Testis (tissue), 2 donors: ENCODE data around the gene RSU1.

Source experiments
- POLR2A ChIP-seq: fragments of 450-650 bp; IDR thresholded peaks from one replicate; pipeline ENCODE4 v1.6.1; 2017; ENCODE audit warnings: antibody characterized with exemption, mild to moderate bottlenecking, moderate library complexity
- TF ChIP-seq, protein P1 (sequence below), 3 experiments: fragments of 450-650 bp in 2 of 3; fragments of 200-600 bp in 1 of 3; sonication (generic) in 1 of 3; IDR thresholded peaks; one replicate each; pipeline ENCODE4 v1.5.1; 2016 to 2019; ENCODE audit warnings: antibody characterized with exemption in 3 of 3, mild to moderate bottlenecking in 2 of 3, moderate library complexity in 1 of 3

DNA sequence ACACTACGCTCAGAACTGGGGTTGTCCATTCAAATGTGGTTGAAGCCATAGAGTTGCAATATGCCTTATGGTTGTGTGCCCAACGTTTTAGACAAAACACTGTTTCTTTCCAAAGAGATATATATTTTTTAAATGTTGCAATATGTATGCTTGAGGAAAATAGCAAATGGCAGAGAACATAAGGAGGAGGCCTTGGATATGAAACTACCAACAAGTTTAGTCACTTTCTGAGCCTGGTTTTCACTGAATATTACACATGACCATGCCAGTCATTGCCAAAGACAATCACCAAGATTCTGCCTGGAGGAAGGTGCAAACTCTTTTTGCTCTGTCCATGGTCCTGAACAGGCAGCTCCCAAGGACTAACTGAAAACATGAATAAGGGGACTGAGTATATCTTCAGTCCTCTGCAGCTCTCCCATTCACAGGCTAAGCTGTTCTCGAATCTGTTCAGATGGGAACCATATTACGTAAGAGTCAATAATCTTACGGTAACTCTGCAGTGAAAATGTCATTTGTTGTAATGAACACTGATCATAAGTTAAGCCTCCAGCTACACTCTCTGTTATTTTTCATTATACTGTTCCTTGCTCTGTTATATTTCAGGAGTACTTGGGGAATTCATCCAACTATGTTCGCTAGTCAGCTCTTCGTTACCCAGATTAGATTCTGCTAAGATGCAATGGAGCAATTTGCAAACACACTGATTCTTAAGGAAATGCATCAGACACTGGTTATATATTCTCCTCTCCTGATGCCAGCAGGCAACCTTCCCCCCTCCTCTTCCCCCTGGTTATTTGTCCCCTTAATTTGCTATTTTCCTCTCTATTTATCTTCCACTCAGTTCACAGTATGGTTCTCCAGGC lies 204.9 kb downstream of the RSU1 start:
- TF ChIP-seq, protein P1, sequence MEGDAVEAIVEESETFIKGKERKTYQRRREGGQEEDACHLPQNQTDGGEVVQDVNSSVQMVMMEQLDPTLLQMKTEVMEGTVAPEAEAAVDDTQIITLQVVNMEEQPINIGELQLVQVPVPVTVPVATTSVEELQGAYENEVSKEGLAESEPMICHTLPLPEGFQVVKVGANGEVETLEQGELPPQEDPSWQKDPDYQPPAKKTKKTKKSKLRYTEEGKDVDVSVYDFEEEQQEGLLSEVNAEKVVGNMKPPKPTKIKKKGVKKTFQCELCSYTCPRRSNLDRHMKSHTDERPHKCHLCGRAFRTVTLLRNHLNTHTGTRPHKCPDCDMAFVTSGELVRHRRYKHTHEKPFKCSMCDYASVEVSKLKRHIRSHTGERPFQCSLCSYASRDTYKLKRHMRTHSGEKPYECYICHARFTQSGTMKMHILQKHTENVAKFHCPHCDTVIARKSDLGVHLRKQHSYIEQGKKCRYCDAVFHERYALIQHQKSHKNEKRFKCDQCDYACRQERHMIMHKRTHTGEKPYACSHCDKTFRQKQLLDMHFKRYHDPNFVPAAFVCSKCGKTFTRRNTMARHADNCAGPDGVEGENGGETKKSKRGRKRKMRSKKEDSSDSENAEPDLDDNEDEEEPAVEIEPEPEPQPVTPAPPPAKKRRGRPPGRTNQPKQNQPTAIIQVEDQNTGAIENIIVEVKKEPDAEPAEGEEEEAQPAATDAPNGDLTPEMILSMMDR (IDR thresholded peaks at IDR 0.05), result no peak
- TF ChIP-seq POLR2A, result no peak
